PC-3 (cell line): ENCODE results near the gene AP5S1. TPM values are rescaled to one million over a fixed set of nuclear protein-coding genes. Genes with fewer than 3 reads are reported as not detected.

Experiments used
- ATAC-seq: fragments of 200-7000 bp; cut with Tn5 transposase; 2 replicates; pipeline ENCODE4 v1.9.1; 2020; ENCODE audit warnings: mild to moderate bottlenecking, moderate library complexity
- Bru-seq: library from RNA; stranded (reverse); fragments of 400-500 nt; gene quantifications from one replicate; lab custom pipeline; 2021; lab: Mats Ljungman, UMichigan
- BruChase-seq, 2 experiments: library from RNA; stranded (reverse); fragments of 400-500 nt; gene quantifications; one replicate each; lab custom pipeline; 2021; lab: Mats Ljungman, UMichigan
- BruUV-seq: library from RNA; stranded (reverse); fragments of 400-500 nt; replicated peaks from 2 replicates; lab custom pipeline; 2021; lab: Mats Ljungman, UMichigan
- CTCF ChIA-PET: fragments of 300-600 bp; sonication (Branson Sonifier 250); formaldehyde crosslinking; loops from one replicate; lab custom pipeline; 2022; ENCODE audit warnings: antibody characterized with exemption; lab: Charles Lee
- POLR2A ChIA-PET: fragments of 300-600 bp; sonication (Branson Sonifier 250); formaldehyde crosslinking; loops from one replicate; lab custom pipeline; 2022; ENCODE audit warnings: antibody characterized with exemption; ENCODE audit not compliant: unreplicated experiment; lab: Charles Lee
- DNase-seq: peaks from one replicate; pipeline ENCODE4 v3.0.0-alpha.2; 2015
- H2AFZ ChIP-seq: fragments of 300-600 bp; sonication (generic); 2 replicates; pipeline ENCODE4 v1.6.0; 2016; ENCODE audit warnings: antibody characterized with exemption, low read length
- H3F3A ChIP-seq: fragments of 300-600 bp; sonication (generic); one replicate; pipeline ENCODE4 v1.6.0; 2017; ENCODE audit warnings: antibody characterized with exemption, low read length, control low read depth, mild to moderate bottlenecking; ENCODE audit not compliant: unreplicated experiment
- H3K27ac ChIP-seq: fragments of 300-600 bp; sonication (generic); 2 replicates; pipeline ENCODE4 v1.5.1; 2016; ENCODE audit warnings: mild to moderate bottlenecking, low read length
- H3K27me3 ChIP-seq: fragments of 300-600 bp; sonication (generic); 2 replicates; pipeline ENCODE4 v1.6.1; 2016; ENCODE audit warnings: low read length, mixed read lengths
- H3K36me3 ChIP-seq: fragments of 300-600 bp; sonication (generic); 2 replicates; pipeline ENCODE4 v1.6.1; 2016; ENCODE audit warnings: low read depth, mixed run types, low read length, mixed read lengths
- H3K4me1 ChIP-seq: fragments of 300-600 bp; sonication (generic); 2 replicates; pipeline ENCODE4 v1.5.1; 2016; ENCODE audit warnings: low read length; ENCODE audit not compliant: insufficient read depth
- H3K4me2 ChIP-seq: fragments of 300-600 bp; sonication (generic); 2 replicates; pipeline ENCODE4 v1.6.0; 2016; ENCODE audit warnings: low read length
- H3K4me3 ChIP-seq: fragments of 300-600 bp; sonication (generic); 2 replicates; pipeline ENCODE4 v1.5.1; 2016; ENCODE audit warnings: mild to moderate bottlenecking, low read length, mixed read lengths
- H3K79me2 ChIP-seq: fragments of 300-600 bp; sonication (generic); 2 replicates; pipeline ENCODE4 v1.6.1; 2017; ENCODE audit warnings: low read length, mixed read lengths
- H3K9ac ChIP-seq: fragments of 300-600 bp; sonication (generic); 2 replicates; pipeline ENCODE4 v1.6.0; 2016; ENCODE audit warnings: mild to moderate bottlenecking, low read length
- H3K9me2 ChIP-seq: fragments of 300-600 bp; sonication (generic); replicated peaks from 2 replicates; pipeline ENCODE4 v1.6.1; 2016; ENCODE audit warnings: mixed run types, low read length, mixed read lengths
- H3K9me3 ChIP-seq: fragments of 300-600 bp; sonication (generic); 2 replicates; pipeline ENCODE4 v1.6.1; 2016; ENCODE audit warnings: low read length, mixed read lengths
- H4K20me1 ChIP-seq: fragments of 300-600 bp; sonication (generic); 2 replicates; pipeline ENCODE4 v1.6.1; 2016; ENCODE audit warnings: low read length, mixed read lengths
- EZH2 ChIP-seq: fragments of 300-600 bp; sonication (generic); IDR thresholded peaks from one replicate; pipeline ENCODE4 v1.6.1; 2017; ENCODE audit warnings: antibody characterized with exemption, mild to moderate bottlenecking, low read length; ENCODE audit not compliant: unreplicated experiment
- EZH2phosphoT487 ChIP-seq: fragments of 300-600 bp; sonication (generic); IDR thresholded peaks from 2 replicates; pipeline ENCODE4 v1.6.1; 2018; ENCODE audit warnings: mild to moderate bottlenecking, antibody characterized with exemption, low read length, borderline replicate concordance
- intact Hi-C: fragments of 100-400 bp; cut with micrococcal nuclease; formaldehyde crosslinking; loops from 2 replicates; pipeline ENCODE4 v1.9.0; 2023
- long read RNA-seq: library from polyadenylated mRNA; unstranded; transcript quantifications from one replicate; pipeline ENCODE4 v2.0.0, GENCODE V29; 2021; ENCODE audit not compliant: unreplicated experiment
- total RNA-seq: library from RNA; depleted of rRNA; stranded (reverse); fragments of >200 nt; gene quantifications from 2 replicates; pipeline ENCODE4 v1.2.3, GENCODE V29; 2014; rRNA removed
- TF ChIP-seq, protein P1 (sequence below): fragments of 300-600 bp; sonication (generic); conservative IDR thresholded peaks from 2 replicates; pipeline ENCODE4 v1.5.1; 2017; ENCODE audit warnings: antibody characterized with exemption, low read depth, mild to moderate bottlenecking, low read length

The AP5S1 gene, protein sequence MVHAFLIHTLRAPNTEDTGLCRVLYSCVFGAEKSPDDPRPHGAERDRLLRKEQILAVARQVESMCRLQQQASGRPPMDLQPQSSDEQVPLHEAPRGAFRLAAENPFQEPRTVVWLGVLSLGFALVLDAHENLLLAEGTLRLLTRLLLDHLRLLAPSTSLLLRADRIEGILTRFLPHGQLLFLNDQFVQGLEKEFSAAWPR
- total RNA-seq = 28.5 and 31.4 TPM in 2 replicates
- Bru-seq, nascent RNA = percentile 87 among the genes with signal in this experiment
- percentile 93 among the genes with signal in this experiment for BruChase-seq, experiment 1, labeled RNA remaining after a 6-hour chase
- BruChase-seq, experiment 2, labeled RNA remaining after a 2-hour chase = percentile 93 among the genes with signal in this experiment
- long read RNA-seq, full-length matches to known transcripts = 27 of 41 reads
- long read RNA-seq, partial matches to known transcripts = 0 of 41 reads
- long read RNA-seq, other reads (novel, unspliced or antisense) = 14 of 41 reads

DNA sequence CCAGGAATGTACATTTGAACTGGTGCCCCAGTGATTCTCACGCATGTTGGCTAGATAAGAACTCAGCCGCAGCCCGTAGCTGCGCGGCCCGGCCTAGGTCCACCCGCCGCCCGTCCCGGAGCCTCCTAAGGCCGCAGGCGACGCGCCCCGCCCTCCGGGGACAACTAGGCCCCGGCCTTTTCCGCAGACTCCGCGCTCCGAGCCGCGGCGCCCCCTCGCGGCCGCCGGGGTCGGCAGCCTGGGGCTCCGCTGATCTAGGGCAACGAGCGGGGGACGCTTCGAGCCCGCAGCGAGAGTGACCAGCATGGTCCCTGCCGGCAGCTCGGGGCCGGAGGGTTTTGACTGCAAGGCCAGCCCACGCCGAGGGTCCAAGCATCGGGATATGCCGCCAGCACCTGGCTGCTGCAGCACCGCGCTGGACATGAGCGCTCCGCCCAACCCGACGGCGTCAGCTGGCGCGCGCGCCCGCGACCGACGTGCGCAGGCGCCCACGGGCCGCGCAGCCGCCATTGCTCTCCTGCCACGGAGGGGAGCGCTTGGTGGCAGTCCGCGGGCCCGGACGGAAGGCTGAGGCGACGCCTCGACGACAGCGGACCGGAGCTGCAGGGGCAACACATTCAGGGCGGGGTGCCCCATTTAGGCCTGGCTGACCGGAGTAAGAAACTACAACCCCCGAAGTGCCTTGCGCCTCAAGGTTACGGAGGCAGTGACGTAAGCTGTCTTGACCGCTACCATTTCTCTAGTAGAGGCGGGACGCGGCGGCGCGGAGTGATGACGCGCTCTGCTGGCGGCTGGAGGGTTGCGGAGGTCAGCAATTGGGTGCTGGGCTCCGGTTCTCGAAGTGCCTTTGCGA is at the start of gene AP5S1:
AP5S1 (plus strand) TSS at position 500 of the 853 bp plus-strand sequence. CDS start 1,571 bp downstream, outside the sequence.
- Histone ChIP-seq H3K27ac (peak within 1 kb of the TSS; percentile 94), H3F3A (no peaks in the 10 kb centered on the region), H3K4me1 (peaks cover 27% of the 10 kb centered on the region), H3K9me3 (no peaks in the 10 kb centered on the region), H3K36me3 (peaks cover 23% of the 10 kb centered on the region), H4K20me1 (no peaks in the 10 kb centered on the region), H3K9ac (peak within 1 kb of the TSS; percentile 95), H3K27me3 (no peaks in the 10 kb centered on the region), H3K9me2 (no peaks in the 10 kb centered on the region), H3K79me2 (peaks cover 22% of the 10 kb centered on the region), H3K4me2 (peak within 1 kb of the TSS; percentile 92), H2AFZ (peak within 1 kb of the TSS; percentile 85), H3K4me3 (peak within 1 kb of the TSS; percentile 85)
- ChIA-PET CTCF (interaction anchor here (0.6 to 1.5 kb wide), 3 partner anchors 28 to 39 kb away, joined by 5 to 13 read pairs (median 6); partner anchors contain the start of genes CENPB and SPEF1), POLR2A (interaction anchor here (0.6 to 1.1 kb wide), 3 partner anchors 9 to 34 kb away, joined by 4 to 11 read pairs (median 4); partner anchors contain the start of gene CENPB)
- BruUV-seq = no TSS peak
- ATAC-seq (peak; percentile 78), DNase-seq (peak; percentile 98)
- intact Hi-C loops = loop anchor here (1.0 to 2.0 kb wide), 5 partner anchors 9 to 35 kb away; partner anchors contain the start of genes CDC25B and MAVS
- TF ChIP-seq, protein P1, sequence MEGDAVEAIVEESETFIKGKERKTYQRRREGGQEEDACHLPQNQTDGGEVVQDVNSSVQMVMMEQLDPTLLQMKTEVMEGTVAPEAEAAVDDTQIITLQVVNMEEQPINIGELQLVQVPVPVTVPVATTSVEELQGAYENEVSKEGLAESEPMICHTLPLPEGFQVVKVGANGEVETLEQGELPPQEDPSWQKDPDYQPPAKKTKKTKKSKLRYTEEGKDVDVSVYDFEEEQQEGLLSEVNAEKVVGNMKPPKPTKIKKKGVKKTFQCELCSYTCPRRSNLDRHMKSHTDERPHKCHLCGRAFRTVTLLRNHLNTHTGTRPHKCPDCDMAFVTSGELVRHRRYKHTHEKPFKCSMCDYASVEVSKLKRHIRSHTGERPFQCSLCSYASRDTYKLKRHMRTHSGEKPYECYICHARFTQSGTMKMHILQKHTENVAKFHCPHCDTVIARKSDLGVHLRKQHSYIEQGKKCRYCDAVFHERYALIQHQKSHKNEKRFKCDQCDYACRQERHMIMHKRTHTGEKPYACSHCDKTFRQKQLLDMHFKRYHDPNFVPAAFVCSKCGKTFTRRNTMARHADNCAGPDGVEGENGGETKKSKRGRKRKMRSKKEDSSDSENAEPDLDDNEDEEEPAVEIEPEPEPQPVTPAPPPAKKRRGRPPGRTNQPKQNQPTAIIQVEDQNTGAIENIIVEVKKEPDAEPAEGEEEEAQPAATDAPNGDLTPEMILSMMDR = peak; percentile 98
- no peak for TF ChIP-seq EZH2

- Histone ChIP-seq H3K27ac (no peak overlapping the region), H3K9me2 (no peaks in the 10 kb centered on the region), H3K9me3 (no peaks in the 10 kb centered on the region), H3K79me2 (peaks cover 9% of the 10 kb centered on the region), H3K4me2 (no peak overlapping the region), H3K9ac (no peak overlapping the region), H3F3A (no peaks in the 10 kb centered on the region), H3K36me3 (no peaks in the 10 kb centered on the region), H3K27me3 (no peaks in the 10 kb centered on the region), H3K4me3 (no peak overlapping the region), H3K4me1 (peaks cover 24% of the 10 kb centered on the region), H2AFZ (no peak overlapping the region), H4K20me1 (peaks cover 2% of the 10 kb centered on the region; the same call in 1 of the 2 replicates)
- ChIA-PET POLR2A (no interaction called here), CTCF (interaction anchor here (0.6 kb wide), 1 partner anchor 18 kb away, joined by 4 read pairs; no protein-coding TSS in a partner anchor)
- ATAC-seq = no peak
- DNase-seq = no peak
- TF ChIP-seq EZH2phosphoT487 = no peak
- TF ChIP-seq EZH2 = no peak
- TF ChIP-seq, protein P1 = no peak
- intact Hi-C loops = no loop called here
- no TSS peak for BruUV-seq
These were observed 48.7 kb upstream of the AP5S1 start for GRCh38 chr20:3771552-3772058.
